Measurements from ENCODE around the gene HEATR3. TPM values are rescaled to one million over a fixed set of nuclear protein-coding genes. Genes with fewer than 3 reads are reported as not detected.

The HEATR3 gene
- total RNA-seq, 1 experiment from 2014 or later, result 41.8 TPM

GRCh38 chr16:50023641-50024040 is 42.1 kb upstream of the HEATR3 start:
- Histone ChIP-seq H3K36me3 (ENCODE audit: insufficient read depth, low read length, poor library complexity, severe bottlenecking) (no peaks in the 10 kb centered on the region), H3K9me3 (ENCODE audit: low read depth, low read length, poor library complexity, severe bottlenecking) (no peaks in the 10 kb centered on the region), H3K4me1 (ENCODE audit: insufficient read depth, low read length, poor library complexity, severe bottlenecking) (peaks cover 8% of the 10 kb centered on the region), H3K27ac (ENCODE audit: low read depth, low read length, poor library complexity, severe bottlenecking) (no peak overlapping the region), H3K27me3 (replicated peaks; ENCODE audit: insufficient read depth, low read depth, low read length, poor library complexity) (no peaks in the 10 kb centered on the region), H3K4me3 (ENCODE audit: low read depth, low read length, poor library complexity, severe bottlenecking) (no peak overlapping the region)
- no TSS peak for BruUV-seq (replicated peaks)
- POLR2A ChIA-PET (ENCODE audit: low non-redundant PET), result no interaction called here
- DNase-seq (ENCODE audit: low spot score), result no peak
- intact Hi-C loops (cut with micrococcal nuclease; ENCODE audit: unreplicated experiment), result loop anchor here (10.0 kb wide), 1 partner anchor 331 kb away; no protein-coding TSS in a partner anchor
- CTCF ChIA-PET, result no interaction called here
- TF ChIP-seq CTCF (conservative IDR thresholded peaks at IDR 0.05; ENCODE audit: low read depth, low read length) (no peak), EZH2 (IDR thresholded peaks at IDR 0.05; ENCODE audit: borderline replicate concordance, low read depth, low read length, poor library complexity, severe bottlenecking) (no peak)

GRCh38 chr16:50024207-50024606 is 41.6 kb upstream of the HEATR3 start:
- CTCF ChIA-PET, result interaction anchor here (0.6 to 2.5 kb wide), 7 partner anchors 42 to 782 kb away, joined by 4 to 46 read pairs (median 6); partner anchors contain the start of gene HEATR3
- Histone ChIP-seq H3K4me3 (ENCODE audit: low read depth, low read length, poor library complexity, severe bottlenecking) (peak overlapping the region; percentile 91), H3K36me3 (ENCODE audit: insufficient read depth, low read length, poor library complexity, severe bottlenecking) (no peaks in the 10 kb centered on the region), H3K27me3 (replicated peaks; ENCODE audit: insufficient read depth, low read depth, low read length, poor library complexity) (no peaks in the 10 kb centered on the region), H3K27ac (ENCODE audit: low read depth, low read length, poor library complexity, severe bottlenecking) (no peak overlapping the region), H3K4me1 (ENCODE audit: insufficient read depth, low read length, poor library complexity, severe bottlenecking) (peaks cover 10% of the 10 kb centered on the region), H3K9me3 (ENCODE audit: low read depth, low read length, poor library complexity, severe bottlenecking) (no peaks in the 10 kb centered on the region)
- BruUV-seq (replicated peaks), result no TSS peak
- intact Hi-C loops (cut with micrococcal nuclease; ENCODE audit: unreplicated experiment), result loop anchor here (10.0 kb wide), 1 partner anchor 331 kb away; no protein-coding TSS in a partner anchor
- TF ChIP-seq EZH2 (IDR thresholded peaks at IDR 0.05; ENCODE audit: borderline replicate concordance, low read depth, low read length, poor library complexity, severe bottlenecking), result no peak
- no peak for TF ChIP-seq CTCF (conservative IDR thresholded peaks at IDR 0.05; ENCODE audit: low read depth, low read length)
- POLR2A ChIA-PET (ENCODE audit: low non-redundant PET), result interaction anchor here (0.6 kb wide), 1 partner anchor 52 kb away, joined by 7 read pairs; no protein-coding TSS in a partner anchor
- DNase-seq (ENCODE audit: low spot score), result no peak

GRCh38 chr16:50024684-50025536 is 40.9 kb upstream of the HEATR3 start, which contains the start of gene CNEP1R1:
CNEP1R1 (plus strand) TSS chr16:50025225; CDS start chr16:50025316, 91 bp downstream.
- peaks cover 16% of the 10 kb centered on the region for H3K4me1 ChIP-seq (ENCODE audit: insufficient read depth, low read length, poor library complexity, severe bottlenecking)
- DNase-seq (ENCODE audit: low spot score), result peak; percentile 97
- POLR2A ChIA-PET (ENCODE audit: low non-redundant PET), result interaction anchor here (0.6 kb wide), 1 partner anchor 51 kb away, joined by 7 read pairs; no protein-coding TSS in a partner anchor
- H3K4me3 ChIP-seq (ENCODE audit: low read depth, low read length, poor library complexity, severe bottlenecking), result peak within 1 kb of the TSS; percentile 91
- CTCF ChIA-PET, result interaction anchor here (0.6 to 2.5 kb wide), 12 partner anchors 13 to 781 kb away, joined by 3 to 46 read pairs (median 5); partner anchors contain the start of gene HEATR3
- TF ChIP-seq CTCF (conservative IDR thresholded peaks at IDR 0.05; ENCODE audit: low read depth, low read length), result peak; percentile 100
- no peak for TF ChIP-seq EZH2 (IDR thresholded peaks at IDR 0.05; ENCODE audit: borderline replicate concordance, low read depth, low read length, poor library complexity, severe bottlenecking)
- no TSS peak for BruUV-seq (replicated peaks)
- H3K9me3 ChIP-seq (ENCODE audit: low read depth, low read length, poor library complexity, severe bottlenecking), result no peaks in the 10 kb centered on the region
- H3K27me3 ChIP-seq (replicated peaks; ENCODE audit: insufficient read depth, low read depth, low read length, poor library complexity), result no peaks in the 10 kb centered on the region
- peak within 1 kb of the TSS; percentile 68 for H3K27ac ChIP-seq (ENCODE audit: low read depth, low read length, poor library complexity, severe bottlenecking)
- intact Hi-C loops (cut with micrococcal nuclease; ENCODE audit: unreplicated experiment), result loop anchor here (1.0 to 10.0 kb wide), 4 partner anchors 42 to 617 kb away; partner anchors contain the start of gene HEATR3
- H3K36me3 ChIP-seq (ENCODE audit: insufficient read depth, low read length, poor library complexity, severe bottlenecking), result peaks cover 5% of the 10 kb centered on the region
